ENCODE results near the gene KRIT1. TPM values are rescaled to one million over a fixed set of nuclear protein-coding genes. Genes with fewer than 3 reads are reported as not detected.

The KRIT1 gene
- total RNA-seq, 1 experiment from 2014 or later = 23.7 TPM

- ATAC-seq (peak; percentile 5), DNase-seq (no peak)
- Histone ChIP-seq H3K27ac (ENCODE audit: low read length) (peak overlapping the region; percentile 84), H3K79me2 (ENCODE audit: low read length) (peaks cover 70% of the 10 kb centered on the region), H3K9me3 (ENCODE audit: low read length) (no peaks in the 10 kb centered on the region), H3K9me2 (replicated peaks; ENCODE audit: low read length) (no peaks in the 10 kb centered on the region), H3F3A (ENCODE audit: low read length, unreplicated experiment) (no peaks in the 10 kb centered on the region), H2AFZ (ENCODE audit: low read length) (peak overlapping the region; percentile 91), H4K20me1 (ENCODE audit: low read length) (peaks cover 10% of the 10 kb centered on the region; the same call in 1 of the 2 replicates), H3K27me3 (ENCODE audit: low read length) (no peaks in the 10 kb centered on the region), H3K36me3 (ENCODE audit: low read depth, low read length) (0 out of 2 replicates have a peak, but pooled peaks cover 3% of the 10 kb centered on the region), H3K4me3 (ENCODE audit: low read length) (peak overlapping the region; percentile 92), H3K4me1 (ENCODE audit: insufficient read depth, low read length) (peaks cover 21% of the 10 kb centered on the region), H3K9ac (ENCODE audit: low read length) (peak overlapping the region; percentile 94), H3K4me2 (ENCODE audit: low read length) (peak overlapping the region; percentile 93)
- TF ChIP-seq EZH2phosphoT487 (IDR thresholded peaks at IDR 0.05; ENCODE audit: borderline replicate concordance, low read length) (no peak), CTCF (conservative IDR thresholded peaks at IDR 0.05; ENCODE audit: low read depth, low read length) (no peak), EZH2 (IDR thresholded peaks at IDR 0.05; ENCODE audit: low read length, unreplicated experiment) (no peak)
- intact Hi-C loops (cut with micrococcal nuclease) = loop anchor here (2.0 kb wide), 1 partner anchor 202 kb away; the partner anchor contains the start of gene GATAD1
- ChIA-PET POLR2A (ENCODE audit: unreplicated experiment) (no interaction called here), CTCF (interaction anchor here (1.0 kb wide), 1 partner anchor 66 kb away, joined by 3 read pairs; the partner anchor contains the start of gene LRRD1)
- BruUV-seq (replicated peaks) = no TSS peak
These were observed 767 bp downstream of the KRIT1 start for GRCh38 chr7:92244808-92245486.

- Histone ChIP-seq H3K9me2 (replicated peaks; ENCODE audit: low read length) (no peaks in the 10 kb centered on the region), H3K27ac (ENCODE audit: low read length) (no peak overlapping the region), H3K9me3 (ENCODE audit: low read length) (no peaks in the 10 kb centered on the region), H2AFZ (ENCODE audit: low read length) (no peak overlapping the region), H3K79me2 (ENCODE audit: low read length) (peaks cover 50% of the 10 kb centered on the region), H3K4me2 (ENCODE audit: low read length) (no peak overlapping the region; the same call in 1 of the 2 replicates), H3K36me3 (ENCODE audit: low read depth, low read length) (0 out of 2 replicates have a peak, but pooled peaks cover 3% of the 10 kb centered on the region), H3K4me3 (ENCODE audit: low read length) (no peak overlapping the region), H3F3A (ENCODE audit: low read length, unreplicated experiment) (no peaks in the 10 kb centered on the region), H3K9ac (ENCODE audit: low read length) (no peak overlapping the region), H4K20me1 (ENCODE audit: low read length) (peaks cover 5% of the 10 kb centered on the region; the same call in 1 of the 2 replicates), H3K4me1 (ENCODE audit: insufficient read depth, low read length) (peaks cover 16% of the 10 kb centered on the region), H3K27me3 (ENCODE audit: low read length) (no peaks in the 10 kb centered on the region)
- DNase-seq (no peak), ATAC-seq (no peak)
- ChIA-PET POLR2A (ENCODE audit: unreplicated experiment) (no interaction called here), CTCF (no interaction called here)
- intact Hi-C loops (cut with micrococcal nuclease) = no loop called here
- no peak for TF ChIP-seq EZH2 (IDR thresholded peaks at IDR 0.05; ENCODE audit: low read length, unreplicated experiment)
- no peak for TF ChIP-seq EZH2phosphoT487 (IDR thresholded peaks at IDR 0.05; ENCODE audit: borderline replicate concordance, low read length)
- no peak for TF ChIP-seq CTCF (conservative IDR thresholded peaks at IDR 0.05; ENCODE audit: low read depth, low read length)
- BruUV-seq (replicated peaks) = no TSS peak
These were observed 2.7 kb downstream of the KRIT1 start for GRCh38 chr7:92242972-92243371.

GRCh38 chr7:92230547-92230946 is 15.2 kb downstream of the KRIT1 start:
- H3K79me2 ChIP-seq (ENCODE audit: low read length) = no peaks in the 10 kb centered on the region
- TF ChIP-seq EZH2 (IDR thresholded peaks at IDR 0.05; ENCODE audit: low read length, unreplicated experiment) = no peak
- no peak for TF ChIP-seq CTCF (conservative IDR thresholded peaks at IDR 0.05; ENCODE audit: low read depth, low read length)
- no peak for TF ChIP-seq EZH2phosphoT487 (IDR thresholded peaks at IDR 0.05; ENCODE audit: borderline replicate concordance, low read length)
- H3K27me3 ChIP-seq (ENCODE audit: low read length) = no peaks in the 10 kb centered on the region
- ATAC-seq (no peak), DNase-seq (no peak)
- no peaks in the 10 kb centered on the region for H3K9me2 ChIP-seq (replicated peaks; ENCODE audit: low read length)
- intact Hi-C loops (cut with micrococcal nuclease) = no loop called here
- no peaks in the 10 kb centered on the region for H4K20me1 ChIP-seq (ENCODE audit: low read length)
- no TSS peak for BruUV-seq (replicated peaks)
- peaks cover 18% of the 10 kb centered on the region for H3K36me3 ChIP-seq (ENCODE audit: low read depth, low read length)
- H3F3A ChIP-seq (ENCODE audit: low read length, unreplicated experiment) = no peaks in the 10 kb centered on the region
- no peak overlapping the region for H3K9ac ChIP-seq (ENCODE audit: low read length)
- H3K4me1 ChIP-seq (ENCODE audit: insufficient read depth, low read length) = no peaks in the 10 kb centered on the region
- H3K27ac ChIP-seq (ENCODE audit: low read length) = no peak overlapping the region
- no peaks in the 10 kb centered on the region for H3K9me3 ChIP-seq (ENCODE audit: low read length)
- no peak overlapping the region for H2AFZ ChIP-seq (ENCODE audit: low read length)
- H3K4me3 ChIP-seq (ENCODE audit: low read length) = no peak overlapping the region
- ChIA-PET POLR2A (ENCODE audit: unreplicated experiment) (no interaction called here), CTCF (no interaction called here)
- H3K4me2 ChIP-seq (ENCODE audit: low read length) = no peak overlapping the region

Measured in PC-3 (cell line).